Adrenal gland (tissue), 5 donors: ENCODE data around the gene SEH1L.

Experiments used
- CTCF ChIP-seq, 6 experiments: fragments of 450-650 bp in 4 of 6; fragments of 200-600 bp in 2 of 6; sonication (generic) in 1 of 6; IDR thresholded peaks; 1 replicate in 5 of 6; 2 replicates in 1 of 6; pipeline versions ENCODE4 v1.5.1 to v1.8.0; 2016 to 2021; ENCODE audit warnings: antibody characterized with exemption in 6 of 6, mild to moderate bottlenecking in 2 of 6, moderate library complexity in 1 of 6
- POLR2A ChIP-seq, 2 donors: fragments of 450-650 bp; IDR thresholded peaks; one replicate each; pipeline ENCODE4 v1.6.1; 2017; ENCODE audit warnings: antibody characterized with exemption in 2 of 2, mild to moderate bottlenecking in 2 of 2, moderate library complexity in 1 of 2
- donor health status: DM: no; HTN: no; CAD: no.

GRCh38 chr18:12948050-12948804 is 416 bp downstream of the SEH1L start:
- TF ChIP-seq CTCF (IDR thresholded peaks at IDR 0.05): peak in 1 of 6 experiments; percentile 2
- peak; percentile 72 to 83 for TF ChIP-seq POLR2A (IDR thresholded peaks at IDR 0.05)
